Psoas muscle (tissue), 8 donors: Measurements from ENCODE around the gene SLC24A4. TPM values are rescaled to one million over a fixed set of nuclear protein-coding genes. Genes with fewer than 3 reads are reported as not detected.
"Not testable (repeated sequence)": the region's sequence is repeated elsewhere in the genome, so short reads cannot be mapped to it uniquely, and the experiment has no call there.

ENCODE experiments used
- ATAC-seq, 4 donors: fragments of 200-7000 bp; cut with Tn5 transposase; one replicate each; pipeline ENCODE4 v1.9.1; 2020; ENCODE audit warnings: moderate library complexity in 3 of 4, mild to moderate bottlenecking in 2 of 4
- DNase-seq, 2 donors: peaks; one replicate each; pipeline ENCODE4 v3.0.0-alpha.2; 2020
- H3K27ac ChIP-seq: fragments of 200-600 bp; one replicate; pipeline ENCODE4 v1.8.0; 2022
- H3K27me3 ChIP-seq, 3 donors: fragments of 200-600 bp in 1 of 3; one replicate each; pipeline versions ENCODE4 v1.6.1 to v1.8.0; 2013 to 2022; ENCODE audit warnings: low read length in 2 of 3, mild to moderate bottlenecking in 2 of 3, moderate library complexity in 1 of 3; ENCODE audit not compliant: insufficient read depth in 3 of 3
- H3K36me3 ChIP-seq, 2 donors: fragments of 200-600 bp in 1 of 2; one replicate each; pipeline versions ENCODE4 v1.6.1 to v1.8.0; 2013 to 2022; ENCODE audit warnings: low read depth in 1 of 2, mild to moderate bottlenecking in 1 of 2, moderate library complexity in 1 of 2; ENCODE audit not compliant: insufficient read depth in 1 of 2
- H3K4me1 ChIP-seq: fragments of 200-600 bp; one replicate; pipeline ENCODE4 v1.8.0; 2022
- H3K4me3 ChIP-seq: fragments of 200-600 bp; one replicate; pipeline ENCODE4 v1.8.0; 2022; ENCODE audit warnings: mild to moderate bottlenecking
- H3K9me3 ChIP-seq: fragments of 200-600 bp; one replicate; pipeline ENCODE4 v1.8.0; 2022
- CTCF ChIP-seq: fragments of 200-600 bp; IDR thresholded peaks from one replicate; pipeline ENCODE4 v1.8.0; 2022; ENCODE audit warnings: antibody characterized with exemption
- WGBS, 3 donors: extraction: QIAGEN DNeasy Blood & Tissue Kit; methylation state at CpG; one replicate each; pipeline versions ENCODE4 v1.1.6 to v1.1.7; 2013; 5-methylcytosine and 5-hydroxymethylcytosine counted together
- intact Hi-C, 2 donors: fragments of 100-400 bp; cut with DNase I; formaldehyde crosslinking; loops; one replicate each; pipeline versions ENCODE4 v1.11.0 to v1.14.2; 2022
- polyA plus RNA-seq, 3 donors: library from polyadenylated mRNA; stranded (reverse); fragments of 200-250 nt; gene quantifications; one replicate each; pipeline ENCODE4 v1.2.3, GENCODE V29; 2013
- total RNA-seq, 4 donors: library from RNA; stranded (reverse); fragmentation: NEBNext Ultra II Directional in 2 of 4; extraction: Animal tissue kit (Norgen Biotek cat#: 25700) in 2 of 4; gene quantifications; one replicate each; pipeline versions ENCODE4 v1.2.1 to v1.2.4, GENCODE V29; 2021 to 2023
- donor health status: healthy with polysubstance abuse.
- donor health status: DM: no; HTN: no; CAD: no; lungs with moderate emphysema.
- donor health status: Bipolar disorder and iron deficiency.
- donor health status: healthy.
- donor health status: DM: yes; HTN: yes; CAD: no.
- donor health status: DM: no; HTN: no; CAD: no.
- donor health status: DM: no; HTN: no; CAD: no.
- donor health status: DM: yes; HTN: yes; CAD: no.

The SLC24A4 gene
- total and polyA plus RNA-seq, 7 donors: 0.21 to 2.3 (median 0.34) TPM

- H3K9me3 ChIP-seq: no peaks in the 10 kb centered on the region
- 79 to 83% (median 79%) methylated on average over 7 of the region's 7 CpGs for WGBS, 3 donors
- no peak overlapping the region for H3K4me3 ChIP-seq
- ATAC-seq (no peak), DNase-seq (no peak)
- peaks cover 0 to 5% (median 0%) of the 10 kb centered on the region in 3 donors for H3K27me3 ChIP-seq
- H3K27ac ChIP-seq: no peak overlapping the region
- no peaks in the 10 kb centered on the region for H3K36me3 ChIP-seq
- H3K4me1 ChIP-seq: no peaks in the 10 kb centered on the region
- intact Hi-C loops: no loop called here
- no peak for TF ChIP-seq CTCF
Measured at GRCh38 chr14:92400579-92401444, 77.8 kb downstream of the SLC24A4 start.

- H3K4me1 ChIP-seq: no peaks in the 10 kb centered on the region
- intact Hi-C loops: no loop called here
- H3K9me3 ChIP-seq: no peaks in the 10 kb centered on the region
- WGBS, 3 donors: 85 to 91% (median 90%) methylated on average over 3 of the region's 3 CpGs
- ATAC-seq (no peak), DNase-seq (no peak)
- H3K27ac ChIP-seq: no peak overlapping the region
- H3K36me3 ChIP-seq: no peaks in the 10 kb centered on the region
- H3K27me3 ChIP-seq: peaks cover 0 to 5% (median 0%) of the 10 kb centered on the region in 3 donors
- H3K4me3 ChIP-seq: no peak overlapping the region
- no peak for TF ChIP-seq CTCF
Measured at GRCh38 chr14:92401561-92401960, 78.6 kb downstream of the SLC24A4 start.

GRCh38 chr14:92402500-92402899, 79.5 kb downstream of the SLC24A4 start:
- H3K4me3 ChIP-seq, H3K27me3 ChIP-seq, H3K27ac ChIP-seq, DNase-seq, H3K9me3 ChIP-seq, H3K4me1 ChIP-seq, intact Hi-C loops, H3K36me3 ChIP-seq, ATAC-seq: not testable (repeated sequence)
- 71 to 80% (median 71%) methylated on average over 1 of the region's 1 CpG for WGBS, 3 donors

- ATAC-seq (no peak), DNase-seq (no peak)
- H3K27me3 ChIP-seq: no peaks in the 10 kb centered on the region
- no peaks in the 10 kb centered on the region for H3K9me3 ChIP-seq
- H3K36me3 ChIP-seq: no peaks in the 10 kb centered on the region
- no peaks in the 10 kb centered on the region for H3K4me1 ChIP-seq
- H3K4me3 ChIP-seq: no peak overlapping the region
- WGBS, 3 donors: 35 to 45% (median 37%) methylated on average over 4 of the region's 4 CpGs
- intact Hi-C loops: no loop called here
- H3K27ac ChIP-seq: no peak overlapping the region
- no peak for TF ChIP-seq CTCF
Measured at GRCh38 chr14:92404018-92404417, 81.1 kb downstream of the SLC24A4 start.

- Histone ChIP-seq H3K4me1 (no peaks in the 10 kb centered on the region), H3K36me3 (no peaks in the 10 kb centered on the region), H3K27me3 (no peaks in the 10 kb centered on the region), H3K27ac (no peak overlapping the region), H3K4me3 (no peak overlapping the region), H3K9me3 (no peaks in the 10 kb centered on the region)
- ATAC-seq: no peak
- intact Hi-C loops: no loop called here
- WGBS, 3 donors: 87 to 90% (median 88%) methylated on average over 1 of the region's 1 CpG
- DNase-seq: no peak
- TF ChIP-seq CTCF: no peak
Measured at GRCh38 chr14:92404421-92404820, 81.5 kb downstream of the SLC24A4 start.
